ENCODE data around the gene MYLIP. TPM values are rescaled to one million over a fixed set of nuclear protein-coding genes. Genes with fewer than 3 reads are reported as not detected.

Gene MYLIP
- total and polyA plus RNA-seq, 11 donors = 6.6 to 19.9 (median 12.4) TPM

DNA sequence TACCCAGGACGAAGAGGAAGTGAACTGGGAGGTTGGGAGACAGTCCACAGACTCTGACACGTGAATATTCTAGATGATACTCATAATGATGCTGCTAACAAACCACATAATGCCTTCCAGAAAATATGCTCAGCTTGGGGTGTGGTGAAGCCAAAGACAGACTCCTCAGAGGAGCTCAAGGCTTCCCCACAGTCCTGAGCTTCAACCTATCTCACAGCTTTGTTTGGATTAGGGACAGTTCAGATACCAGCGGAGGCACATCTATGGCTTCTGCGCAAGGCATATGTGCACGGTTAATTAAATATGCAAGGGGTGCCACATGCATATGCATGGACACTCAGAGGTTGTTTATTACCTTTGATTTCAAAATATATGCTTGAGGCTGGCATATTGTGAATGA lies 30.7 kb upstream of the MYLIP start:
- TF ChIP-seq POLR2A (IDR thresholded peaks at IDR 0.05) = no peak
- TF ChIP-seq, protein P1, sequence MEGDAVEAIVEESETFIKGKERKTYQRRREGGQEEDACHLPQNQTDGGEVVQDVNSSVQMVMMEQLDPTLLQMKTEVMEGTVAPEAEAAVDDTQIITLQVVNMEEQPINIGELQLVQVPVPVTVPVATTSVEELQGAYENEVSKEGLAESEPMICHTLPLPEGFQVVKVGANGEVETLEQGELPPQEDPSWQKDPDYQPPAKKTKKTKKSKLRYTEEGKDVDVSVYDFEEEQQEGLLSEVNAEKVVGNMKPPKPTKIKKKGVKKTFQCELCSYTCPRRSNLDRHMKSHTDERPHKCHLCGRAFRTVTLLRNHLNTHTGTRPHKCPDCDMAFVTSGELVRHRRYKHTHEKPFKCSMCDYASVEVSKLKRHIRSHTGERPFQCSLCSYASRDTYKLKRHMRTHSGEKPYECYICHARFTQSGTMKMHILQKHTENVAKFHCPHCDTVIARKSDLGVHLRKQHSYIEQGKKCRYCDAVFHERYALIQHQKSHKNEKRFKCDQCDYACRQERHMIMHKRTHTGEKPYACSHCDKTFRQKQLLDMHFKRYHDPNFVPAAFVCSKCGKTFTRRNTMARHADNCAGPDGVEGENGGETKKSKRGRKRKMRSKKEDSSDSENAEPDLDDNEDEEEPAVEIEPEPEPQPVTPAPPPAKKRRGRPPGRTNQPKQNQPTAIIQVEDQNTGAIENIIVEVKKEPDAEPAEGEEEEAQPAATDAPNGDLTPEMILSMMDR (IDR thresholded peaks at IDR 0.05) = no peak
- intact Hi-C loops (cut with DNase I) = no loop called here

DNA sequence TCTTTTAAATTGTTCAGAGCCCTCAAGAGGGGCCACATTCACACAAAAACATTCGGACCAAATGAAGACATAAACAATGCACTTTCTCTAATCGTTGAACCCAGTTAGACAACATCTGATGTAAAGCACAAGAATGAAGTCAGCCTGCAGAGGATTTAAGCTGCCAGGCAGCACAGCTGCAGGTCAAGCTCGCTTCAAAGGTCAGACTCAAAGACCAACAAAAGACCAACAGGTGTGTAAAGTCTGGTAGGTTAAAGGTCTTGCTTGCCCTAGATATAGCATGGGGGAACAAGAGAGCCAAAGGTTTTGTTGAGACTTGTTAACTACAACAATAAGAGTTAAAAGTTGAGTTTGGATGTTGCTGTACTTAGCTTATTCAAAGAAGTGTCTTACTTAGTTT lies 26.7 kb upstream of the MYLIP start:
- DNase-seq (no peak), ATAC-seq (no peak)
- Histone ChIP-seq H3K36me3 (no peaks in the 10 kb centered on the region), H3K9me3 (peaks cover 0 to 4% (median 0%) of the 10 kb centered on the region in 12 donors), H3K27me3 (no peaks in the 10 kb centered on the region), H3K4me3 (no peak overlapping the region), H3K4me1 (peaks cover 0 to 10% (median 0%) of the 10 kb centered on the region in 12 donors), H3K27ac (no peak overlapping the region)
- 83 to 90% (median 85%) methylated on average over 3 of the region's 3 CpGs for WGBS, 4 donors
- intact Hi-C loops (cut with DNase I) = no loop called here
- TF ChIP-seq, protein P1 (IDR thresholded peaks at IDR 0.05) = no peak
- TF ChIP-seq POLR2A (IDR thresholded peaks at IDR 0.05) = no peak

More for the DNA sequence above, 30.7 kb upstream of the MYLIP start:
- H3K36me3 ChIP-seq = no peaks in the 10 kb centered on the region
- ATAC-seq (no peak), DNase-seq (no peak)
- WGBS, 4 donors = 93 to 95% (median 94%) methylated on average over 5 of the region's 5 CpGs
- no peak overlapping the region for H3K27ac ChIP-seq
- H3K9me3 ChIP-seq = peaks cover 0 to 4% (median 0%) of the 10 kb centered on the region in 12 donors
- H3K27me3 ChIP-seq = no peaks in the 10 kb centered on the region
- H3K4me1 ChIP-seq = no peaks in the 10 kb centered on the region
- H3K4me3 ChIP-seq = no peak overlapping the region

DNA sequence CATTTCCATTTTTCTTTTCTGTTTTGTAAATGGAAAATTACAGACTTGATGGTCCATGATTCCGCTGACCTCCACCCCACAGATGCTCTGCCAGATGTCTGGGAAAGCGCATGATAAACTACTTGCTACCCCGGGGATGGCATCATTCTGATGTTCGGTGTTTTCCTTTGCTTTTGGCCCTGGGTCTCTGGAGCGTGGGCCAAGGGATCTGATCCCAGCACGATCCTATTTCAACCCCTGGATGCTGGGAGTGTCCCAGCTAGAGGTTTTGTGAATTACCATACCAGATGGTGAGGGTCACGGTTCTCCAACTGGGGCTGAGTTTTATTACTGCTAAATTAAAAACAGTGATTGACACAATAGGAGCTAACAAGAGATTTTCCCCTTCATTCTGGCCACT lies 25.2 kb upstream of the MYLIP start:
- Histone ChIP-seq H3K4me1 (peaks cover 0 to 12% (median under 1%) of the 10 kb centered on the region in 12 donors), H3K4me3 (no peak overlapping the region)
- intact Hi-C loops (cut with DNase I) = no loop called here

GRCh38 chr6:16104624-16105433 lies 24.1 kb upstream of the MYLIP start:
- peaks cover 0 to 4% (median 0%) of the 10 kb centered on the region in 12 donors for H3K9me3 ChIP-seq
- intact Hi-C loops (cut with DNase I) = no loop called here
- peaks cover 0 to 23% (median 7%) of the 10 kb centered on the region in 12 donors for H3K4me1 ChIP-seq
- ATAC-seq (no peak), DNase-seq (no peak)
- H3K27me3 ChIP-seq = no peaks in the 10 kb centered on the region
- no peak overlapping the region for H3K27ac ChIP-seq
- TF ChIP-seq, protein P1 (IDR thresholded peaks at IDR 0.05) = no peak
- TF ChIP-seq POLR2A (IDR thresholded peaks at IDR 0.05) = no peak
- WGBS, 4 donors = 79 to 84% (median 81%) methylated on average over 12 of the region's 12 CpGs
- H3K4me3 ChIP-seq = no peak overlapping the region
- no peaks in the 10 kb centered on the region for H3K36me3 ChIP-seq

More for the DNA sequence above, 25.2 kb upstream of the MYLIP start:
- Histone ChIP-seq H3K36me3 (no peaks in the 10 kb centered on the region), H3K27ac (no peak overlapping the region), H3K27me3 (no peaks in the 10 kb centered on the region), H3K9me3 (peaks cover 0 to 4% (median 0%) of the 10 kb centered on the region in 12 donors)
- no peak for DNase-seq
- TF ChIP-seq, protein P1 (IDR thresholded peaks at IDR 0.05) = no peak
- no peak for TF ChIP-seq POLR2A (IDR thresholded peaks at IDR 0.05)
- WGBS, 4 donors = 73 to 80% (median 77%) methylated on average over 7 of the region's 7 CpGs
- ATAC-seq = no peak
